Measurements from ENCODE around the gene RASSF4.

Gene RASSF4

DNA sequence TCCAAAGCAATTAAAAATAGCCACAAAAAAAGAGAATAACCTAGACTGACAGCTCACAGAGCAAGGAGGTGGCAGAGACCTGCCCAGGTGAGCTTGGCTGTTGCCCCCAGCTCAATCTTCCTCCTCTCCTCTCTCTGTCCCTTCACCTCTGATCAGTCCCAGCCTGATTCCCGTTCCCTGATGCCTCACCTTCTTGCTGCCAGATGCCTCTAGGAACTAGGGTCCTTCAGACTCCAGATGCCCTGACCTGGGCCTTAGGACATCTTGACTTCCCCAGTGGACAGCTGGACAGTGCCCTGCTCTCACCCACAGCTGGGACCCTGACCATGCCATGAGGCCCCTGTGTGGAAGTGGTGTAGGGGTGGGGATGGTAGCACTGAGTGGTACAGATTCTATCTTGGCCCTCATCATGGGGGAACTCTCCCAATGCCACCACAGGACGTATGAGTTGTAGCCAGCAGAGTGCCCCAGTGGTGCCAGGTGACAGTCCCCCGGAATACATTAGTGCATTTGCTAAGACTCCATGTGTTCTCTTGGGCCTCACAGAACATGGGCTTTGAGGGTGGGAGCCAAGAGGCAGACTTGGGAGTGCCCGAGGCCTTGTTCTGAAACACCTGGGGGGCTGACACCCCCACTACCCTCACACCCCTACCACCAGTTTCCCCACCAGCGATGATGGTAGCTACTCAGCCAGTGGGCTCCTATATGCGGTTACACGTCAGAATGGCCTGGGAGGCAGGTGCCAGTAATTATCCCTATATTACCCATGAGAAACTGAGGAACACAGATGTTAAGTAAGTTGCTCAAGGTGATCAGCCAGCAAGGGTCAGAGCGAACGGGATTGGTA lies 17.0 kb downstream of the RASSF4 start:
- no peak for DNase-seq

DNA sequence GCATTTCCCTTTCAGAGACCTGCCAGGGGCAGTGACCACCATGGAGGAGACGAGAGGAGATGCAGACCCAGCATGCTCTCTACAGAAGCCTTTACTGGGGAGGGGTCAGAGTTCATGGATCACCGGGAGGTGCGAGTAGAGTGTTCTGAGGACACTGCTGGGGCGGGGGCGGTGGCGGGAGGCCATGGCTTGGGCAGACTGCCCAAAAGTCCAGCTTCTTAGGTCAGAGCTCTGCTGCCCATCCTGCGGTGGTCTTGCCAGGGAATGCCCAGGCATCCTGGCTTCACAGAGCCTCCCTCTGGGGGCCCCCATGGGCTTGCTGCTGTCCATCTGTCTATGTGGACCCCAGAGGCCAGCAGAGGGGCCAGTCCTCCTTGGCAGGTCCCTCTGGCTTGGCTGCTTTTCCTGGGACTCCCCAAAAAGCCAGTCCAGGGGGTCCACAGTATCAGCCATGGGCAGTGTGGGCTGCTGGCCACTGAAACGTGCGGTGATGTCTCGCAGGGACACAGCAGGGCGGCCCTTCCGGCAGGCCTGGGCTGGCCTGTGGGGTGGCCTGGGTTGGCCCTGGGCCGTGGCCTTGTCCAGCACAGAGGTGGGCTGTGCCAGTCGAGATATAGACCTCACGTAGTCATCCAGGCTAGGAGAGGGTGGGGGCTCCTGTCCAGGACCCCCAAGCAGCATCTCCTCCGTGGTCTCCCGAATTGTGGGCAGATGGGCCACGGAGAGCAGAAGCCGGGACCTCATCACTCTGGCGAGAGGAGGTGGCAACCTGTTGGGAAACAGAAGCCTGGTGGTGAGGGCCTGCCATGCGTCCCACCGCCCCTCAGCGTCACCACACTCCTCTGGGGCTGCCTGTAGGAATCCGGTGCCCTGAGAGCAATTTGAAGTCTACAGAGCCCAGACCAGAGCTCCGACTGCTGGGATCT lies 17.9 kb downstream of the RASSF4 start:
- no peak for DNase-seq

DNA sequence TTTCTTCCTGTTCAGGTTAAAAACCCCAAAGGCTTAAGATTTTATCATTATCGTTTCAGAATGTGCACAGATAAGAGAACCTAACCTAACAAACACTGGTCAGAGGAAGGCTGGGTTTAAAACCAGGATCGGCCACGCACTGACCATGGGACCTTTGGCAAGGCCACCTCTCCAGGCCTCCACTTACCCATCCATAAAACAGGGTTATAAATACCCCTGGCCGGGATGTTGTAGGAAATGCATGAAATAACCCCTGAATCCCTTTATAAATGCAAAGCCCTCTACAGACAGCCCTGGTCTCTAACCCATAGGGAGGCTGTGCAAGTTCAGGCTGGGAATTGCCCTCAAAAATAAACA lies 18.6 kb downstream of the RASSF4 start:
- DNase-seq = no peak

DNA sequence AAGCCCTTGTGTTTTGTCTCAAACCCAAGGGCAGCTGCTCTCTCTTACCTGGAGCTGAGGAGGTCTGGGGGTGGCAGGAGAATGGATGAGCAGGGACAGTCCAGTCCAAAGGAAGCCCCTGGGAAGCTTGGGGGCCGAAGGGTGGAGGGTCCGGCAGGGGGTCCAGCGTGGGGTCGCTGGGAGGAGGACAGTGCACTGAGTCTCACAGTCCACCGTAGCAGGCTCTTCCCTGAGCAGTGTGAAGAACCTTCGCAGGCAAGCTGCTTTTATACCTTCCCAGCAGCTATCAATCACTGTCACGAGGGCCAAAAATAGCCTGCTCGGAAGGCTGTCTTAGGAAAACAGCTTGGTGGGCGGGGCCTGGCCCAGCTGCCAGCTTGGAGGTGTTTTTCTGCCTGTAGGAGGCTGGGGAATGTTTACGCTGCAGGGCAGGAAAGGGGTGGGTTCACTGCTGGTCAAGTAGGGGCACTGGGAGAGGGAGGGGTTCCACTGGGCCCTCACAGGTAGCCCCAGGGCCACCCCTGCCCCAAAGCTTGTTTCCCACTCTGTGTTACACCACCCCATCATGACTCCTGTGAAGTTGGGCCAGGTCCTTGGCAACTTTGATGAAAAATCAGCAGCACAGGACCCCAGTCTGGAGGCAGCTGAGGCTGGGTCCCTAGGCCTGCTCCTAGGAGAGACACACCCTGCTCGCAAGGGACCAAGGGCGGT lies 19.1 kb downstream of the RASSF4 start, which contains the start of gene DEPP1:
TSS of gene DEPP1 (minus strand) at position 240 of the 711 bp plus-strand sequence. CDS start 779 bp downstream, outside the sequence.
- peak; percentile 98 for DNase-seq

DNA sequence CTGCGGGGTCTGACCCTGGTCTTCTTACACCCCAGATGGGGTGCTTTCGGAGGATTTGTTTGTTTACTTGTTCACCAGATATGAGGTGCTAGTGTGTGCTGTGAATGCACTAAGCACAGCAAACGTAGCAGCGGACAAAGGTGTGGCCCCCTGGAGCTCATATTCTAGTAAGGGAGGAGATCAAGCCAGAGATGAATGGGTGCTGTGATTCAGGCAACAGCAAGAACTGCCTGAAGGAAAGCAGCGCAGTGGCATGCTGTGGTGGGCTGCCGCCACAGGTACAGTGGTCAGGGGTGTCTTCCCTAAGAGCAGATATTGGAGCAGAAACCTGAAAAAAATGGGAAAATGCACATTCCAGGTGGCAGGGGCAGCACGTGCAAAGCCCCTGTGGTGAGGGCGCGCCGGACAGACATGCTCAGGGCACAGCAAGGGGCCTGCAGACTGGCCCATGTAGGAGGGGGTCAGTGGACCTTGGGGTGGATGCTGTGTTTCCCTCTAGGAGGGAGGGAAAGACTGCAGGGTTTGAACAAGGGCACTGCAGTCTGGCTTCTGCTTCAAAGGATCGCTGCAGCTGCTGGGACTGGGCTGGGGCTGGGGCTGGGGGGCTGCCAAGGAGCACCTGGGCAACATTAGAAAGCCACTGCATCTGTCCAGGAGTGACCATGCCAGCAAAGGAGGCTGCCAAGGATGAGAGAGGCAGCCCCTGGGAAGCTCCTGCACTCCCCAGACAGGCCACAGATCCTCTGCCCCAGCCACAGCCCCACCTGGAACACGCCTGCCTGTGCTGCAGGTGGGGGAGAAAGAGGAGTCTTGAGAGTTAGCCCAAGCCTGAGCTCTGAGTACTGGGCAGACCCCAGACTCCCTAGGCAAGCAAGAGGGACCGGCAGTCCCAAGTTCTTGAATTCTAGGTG lies 19.9 kb downstream of the RASSF4 start:
- DNase-seq = no peak

DNA sequence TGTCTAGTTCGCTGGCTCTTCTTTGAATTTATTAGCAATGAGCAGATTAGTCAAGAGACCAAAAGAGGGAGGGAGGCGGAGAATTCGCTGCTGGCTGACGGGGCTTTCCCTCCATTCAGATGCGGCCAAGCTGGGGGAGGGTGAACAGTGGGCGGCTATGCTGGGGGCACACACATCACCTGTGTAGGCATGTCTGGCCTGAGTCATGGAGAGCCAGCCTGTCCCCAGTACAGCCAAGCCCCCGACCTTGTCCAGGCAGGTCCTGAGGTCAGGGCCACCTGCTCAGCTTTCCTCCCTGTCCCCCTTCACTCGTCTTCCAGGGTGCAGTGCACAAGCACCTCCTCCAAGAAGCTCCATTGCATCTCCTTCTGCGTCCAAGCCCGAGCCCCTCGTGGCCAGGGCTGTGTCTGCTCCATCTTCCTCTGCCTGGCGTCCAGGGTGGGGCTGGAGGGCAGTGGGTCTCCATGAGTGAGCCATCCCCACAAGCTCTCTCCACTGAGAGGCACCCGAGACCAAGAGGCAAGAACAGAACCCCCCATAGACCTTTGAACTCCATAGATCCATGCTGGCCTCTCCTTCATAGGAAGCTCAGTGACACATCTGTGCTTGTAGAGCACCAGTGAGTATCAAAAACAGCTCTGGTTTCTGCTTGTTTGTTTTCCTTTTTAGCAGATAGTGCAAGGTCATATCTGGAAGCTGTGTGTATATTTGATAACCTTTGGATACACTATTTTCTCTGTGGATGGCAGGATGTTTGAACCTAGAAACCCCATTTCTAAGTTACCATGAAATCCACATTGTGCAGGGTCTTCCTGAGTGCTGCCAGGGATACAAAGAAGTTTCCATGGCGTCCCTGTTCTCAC lies 20.9 kb downstream of the RASSF4 start:
- DNase-seq = no peak

DNA sequence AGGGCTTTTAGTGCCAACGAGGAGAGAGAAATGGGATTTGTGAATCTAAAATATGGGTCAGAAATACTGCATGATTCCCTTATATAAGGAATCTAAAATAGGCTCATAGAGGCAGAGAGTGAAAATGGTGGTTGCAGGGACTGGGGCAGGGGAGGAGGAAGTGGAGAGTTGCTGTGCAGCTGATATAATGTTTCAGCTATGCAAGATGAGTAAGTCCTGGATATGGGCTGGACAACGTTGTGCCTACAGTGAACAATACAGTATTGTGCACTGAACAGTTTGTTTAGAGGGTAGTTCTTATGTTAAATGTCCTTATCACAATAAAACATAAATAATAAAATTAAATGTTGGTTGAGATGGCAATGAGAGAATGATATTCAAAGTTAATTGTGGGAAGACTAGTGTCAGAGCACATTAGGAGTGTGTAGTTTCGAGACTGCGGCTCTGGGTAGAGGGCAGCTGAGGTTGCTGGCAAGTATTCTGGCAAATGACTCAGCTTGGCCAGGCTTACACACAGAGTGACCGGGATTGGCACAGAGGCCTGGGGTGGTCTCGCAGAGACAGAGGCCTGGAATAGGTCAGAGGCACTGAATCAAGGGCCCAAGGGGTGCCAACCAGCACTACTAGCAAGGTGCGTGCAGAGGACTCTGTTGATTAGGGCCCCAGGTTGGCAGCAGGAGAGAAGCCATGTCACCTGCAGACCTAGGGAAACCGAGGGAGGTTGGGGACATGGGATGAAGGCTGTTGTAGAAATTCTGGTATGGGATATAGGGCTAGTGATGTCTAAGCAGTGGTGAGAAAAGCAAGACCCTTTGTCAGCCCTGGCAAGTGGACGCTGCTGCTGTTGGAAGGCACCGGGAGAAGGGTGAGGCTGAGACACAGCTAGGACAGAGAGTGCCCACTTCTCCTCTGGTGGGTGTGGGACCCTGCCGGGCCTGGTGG lies 21.8 kb downstream of the RASSF4 start:
- DNase-seq = peak; percentile 83

DNA sequence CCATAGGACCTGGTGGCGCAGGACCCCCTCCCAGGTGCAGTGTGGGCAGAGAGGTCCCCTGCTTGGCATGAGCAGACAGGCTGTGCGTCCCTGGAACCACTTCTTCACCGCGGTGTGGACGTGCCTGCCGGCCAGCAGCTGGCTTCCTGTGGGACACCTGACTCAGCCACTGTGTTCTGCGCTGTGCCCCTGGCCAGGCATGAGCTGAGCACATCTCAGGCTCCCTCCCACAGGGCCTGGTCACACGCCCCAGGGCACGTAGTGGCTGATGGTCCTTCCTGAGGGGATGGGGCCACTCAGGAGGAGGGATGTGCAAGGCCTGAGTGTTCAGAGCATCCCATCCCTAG lies 22.5 kb downstream of the RASSF4 start:
- no peak for DNase-seq

DNA sequence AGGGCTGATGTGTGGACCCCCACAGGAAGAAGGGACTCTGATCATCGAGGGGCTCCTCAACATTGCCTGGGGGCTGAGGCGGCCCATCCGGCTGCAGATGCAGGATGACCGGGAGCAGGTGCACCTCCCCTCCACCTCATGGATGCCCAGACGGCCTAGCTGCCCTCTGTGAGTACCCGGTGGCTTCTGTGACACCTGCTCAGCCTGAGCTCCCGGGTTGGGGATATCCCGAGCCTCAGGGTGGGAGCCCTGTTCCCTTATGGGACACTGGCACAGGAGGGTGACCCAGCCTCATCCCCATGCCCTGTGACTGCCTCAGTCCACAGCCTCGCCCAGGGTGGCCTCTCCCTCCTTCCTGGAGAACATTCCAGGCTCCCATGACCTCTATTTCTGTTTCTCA lies 22.9 kb downstream of the RASSF4 start:
- DNase-seq = no peak

DNA sequence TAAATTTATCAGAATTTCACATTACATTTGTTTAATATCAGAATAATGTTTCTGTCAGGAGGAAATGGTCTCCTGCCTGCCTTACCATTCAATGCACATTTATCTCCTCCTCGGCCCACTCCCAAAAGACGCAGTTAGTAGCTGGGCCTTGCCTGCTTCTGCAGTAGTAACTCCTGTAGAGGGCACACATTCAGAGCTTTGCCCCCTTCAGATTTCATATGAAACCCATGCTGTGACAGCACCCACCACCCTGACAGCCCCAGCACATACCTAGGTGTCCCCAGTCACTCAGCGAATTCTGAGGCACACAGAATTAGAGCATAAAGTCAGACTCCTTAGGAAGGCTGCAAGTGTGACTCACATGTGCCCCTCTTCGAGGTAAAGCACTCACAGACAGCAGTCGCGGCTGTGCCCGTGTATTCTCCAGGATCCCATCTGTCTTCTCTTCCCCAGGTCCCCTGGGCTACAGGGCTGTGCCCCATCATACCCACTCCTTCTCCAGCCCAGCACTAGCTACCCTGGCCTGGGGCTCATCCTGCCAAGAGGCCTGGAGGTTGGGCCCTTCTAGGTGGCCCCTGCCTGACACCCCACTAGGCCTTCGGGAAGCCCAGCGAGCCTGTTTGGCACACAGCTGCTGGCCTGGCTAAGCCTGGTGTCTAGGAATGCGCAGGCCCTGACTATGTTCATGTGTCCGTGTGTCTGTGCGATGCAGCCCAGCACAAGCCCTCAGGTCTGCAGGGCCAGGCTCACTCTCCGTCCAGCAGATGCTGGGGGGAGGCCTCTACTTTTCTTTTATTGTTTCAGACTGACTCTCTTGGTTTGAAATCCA lies 23.7 kb downstream of the RASSF4 start:
- DNase-seq = no peak

DNA sequence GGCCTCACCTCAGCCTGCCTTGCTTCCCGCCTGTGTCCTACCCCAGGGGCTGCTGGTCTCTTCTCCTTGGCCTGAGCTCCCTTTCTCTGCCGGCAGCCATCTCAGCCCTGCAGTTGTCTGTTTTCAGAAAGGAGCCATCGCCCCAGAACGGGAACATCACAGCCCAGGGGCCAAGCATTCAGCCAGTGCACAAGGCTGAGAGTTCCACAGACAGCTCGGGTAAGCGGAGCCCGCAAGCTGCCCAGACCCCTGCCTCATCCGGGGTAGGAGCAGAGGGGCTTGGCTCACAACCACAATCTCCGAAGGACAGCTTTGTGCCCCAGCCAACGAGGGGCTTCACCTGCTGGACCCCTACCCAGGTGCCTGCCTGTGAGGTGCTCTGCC lies 24.3 kb downstream of the RASSF4 start:
- DNase-seq = no peak

DNA sequence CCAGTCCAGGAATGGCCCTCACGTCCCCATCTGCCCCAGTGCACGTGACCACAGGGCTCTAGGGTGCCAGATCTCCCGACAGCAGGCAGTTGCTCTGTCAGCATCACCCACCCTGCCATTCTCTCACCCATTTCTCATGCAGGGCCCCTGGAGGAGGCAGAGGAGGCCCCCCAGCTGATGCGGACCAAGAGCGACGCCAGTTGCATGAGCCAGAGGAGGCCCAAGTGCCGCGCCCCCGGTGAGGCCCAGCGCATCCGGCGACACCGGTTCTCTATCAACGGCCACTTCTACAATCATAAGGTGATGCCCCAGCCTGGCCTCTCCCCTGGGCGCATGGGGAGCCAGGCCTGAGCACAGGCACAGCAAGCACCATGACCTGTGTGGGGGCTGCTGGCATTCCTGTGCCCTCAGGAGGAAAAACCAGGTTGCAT lies 25.1 kb downstream of the RASSF4 start:
- no peak for DNase-seq

DNA sequence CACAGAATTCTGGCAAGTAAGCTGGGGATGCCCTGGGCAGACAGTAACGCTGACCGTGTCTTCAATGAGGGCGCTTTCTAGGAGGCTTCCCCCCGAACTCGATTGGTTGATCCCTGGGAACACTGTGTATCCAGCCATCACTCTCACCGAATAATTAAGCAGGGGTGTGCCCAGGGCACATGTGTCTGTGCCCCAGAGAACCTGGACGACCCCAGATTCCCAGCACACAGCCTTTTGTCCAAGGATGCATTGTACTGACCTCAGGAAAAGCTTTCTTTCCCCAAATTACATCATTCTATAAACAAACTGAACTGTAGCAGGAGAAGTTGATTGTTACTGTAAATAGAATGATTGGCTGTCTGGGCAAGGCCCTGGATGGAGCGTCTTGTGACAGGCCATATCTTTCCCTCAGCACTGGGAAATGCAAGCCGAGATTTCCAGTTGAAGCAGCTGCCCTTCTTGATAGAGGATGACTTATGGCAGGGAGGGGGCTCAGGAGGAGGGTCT lies 25.6 kb downstream of the RASSF4 start:
- DNase-seq = no peak

DNA sequence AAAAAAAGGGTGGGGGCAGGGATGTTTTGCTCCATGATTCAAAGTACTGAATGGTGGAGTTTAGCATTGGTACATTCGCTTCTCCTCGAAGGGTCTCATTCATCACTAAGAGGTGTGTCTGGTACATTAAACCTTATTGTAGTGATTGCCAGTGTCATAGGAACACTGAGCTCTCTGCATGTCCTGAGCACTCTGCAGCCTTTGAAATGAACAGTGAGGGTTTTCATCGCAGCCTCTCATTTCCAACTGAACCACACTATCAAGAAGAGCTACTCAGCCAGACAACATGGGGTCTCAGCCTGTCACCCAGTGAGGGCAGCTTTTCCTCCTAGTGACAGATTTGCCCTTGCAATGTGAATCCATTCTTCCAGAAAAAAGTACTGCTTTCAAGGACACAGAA lies 26.6 kb downstream of the RASSF4 start:
- no peak for DNase-seq

DNA sequence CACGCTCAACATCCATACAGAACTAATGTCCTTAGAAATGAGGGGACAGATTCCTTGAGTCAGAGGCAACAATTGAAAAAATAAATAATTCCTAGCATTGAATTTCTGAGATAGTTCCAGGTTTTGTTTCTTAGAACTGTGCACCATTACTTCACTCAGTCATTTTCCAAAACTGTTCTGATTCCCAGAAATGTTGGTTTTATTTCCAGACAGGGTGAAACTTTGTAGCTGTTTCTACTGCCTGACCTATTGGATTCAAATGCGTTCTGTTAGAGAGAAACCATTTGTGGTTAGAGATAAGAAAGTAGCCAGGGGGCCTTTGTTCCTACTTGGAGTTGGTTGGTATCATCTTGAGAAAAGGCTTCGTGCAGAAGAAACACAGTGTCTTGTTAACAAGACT lies 27.1 kb downstream of the RASSF4 start:
- DNase-seq = peak; percentile 30

DNA sequence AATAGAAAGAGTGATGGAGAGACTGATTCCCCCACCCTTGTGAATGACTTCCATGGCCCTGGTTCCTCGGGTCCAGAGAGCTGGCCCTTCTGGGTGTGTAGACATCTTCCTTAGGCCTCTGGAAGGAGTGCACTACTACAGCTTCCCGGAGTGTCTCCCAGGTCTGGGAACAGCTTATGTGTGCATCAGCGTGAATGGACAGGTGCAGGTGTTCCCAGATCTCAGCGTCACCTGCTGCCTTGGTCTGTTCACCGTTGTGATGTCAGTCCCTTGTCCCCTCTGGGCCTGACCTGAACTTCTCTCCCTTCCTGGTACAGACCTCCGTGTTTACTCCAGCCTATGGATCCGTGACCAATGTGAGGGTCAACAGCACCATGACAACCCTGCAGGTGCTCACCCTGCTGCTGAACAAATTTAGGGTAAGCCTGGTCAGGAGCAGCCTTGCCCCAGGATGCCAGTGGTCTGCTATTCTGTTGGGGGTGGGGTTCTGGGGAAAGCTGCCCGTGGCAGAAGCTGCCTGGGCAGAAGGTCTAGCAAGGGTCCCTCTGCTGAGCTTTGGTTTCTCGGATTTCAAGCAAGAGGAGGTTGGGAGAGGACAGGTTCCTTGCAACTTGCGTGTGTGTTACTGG lies 29.5 kb downstream of the RASSF4 start:
- peak; percentile 44 for DNase-seq

DNA sequence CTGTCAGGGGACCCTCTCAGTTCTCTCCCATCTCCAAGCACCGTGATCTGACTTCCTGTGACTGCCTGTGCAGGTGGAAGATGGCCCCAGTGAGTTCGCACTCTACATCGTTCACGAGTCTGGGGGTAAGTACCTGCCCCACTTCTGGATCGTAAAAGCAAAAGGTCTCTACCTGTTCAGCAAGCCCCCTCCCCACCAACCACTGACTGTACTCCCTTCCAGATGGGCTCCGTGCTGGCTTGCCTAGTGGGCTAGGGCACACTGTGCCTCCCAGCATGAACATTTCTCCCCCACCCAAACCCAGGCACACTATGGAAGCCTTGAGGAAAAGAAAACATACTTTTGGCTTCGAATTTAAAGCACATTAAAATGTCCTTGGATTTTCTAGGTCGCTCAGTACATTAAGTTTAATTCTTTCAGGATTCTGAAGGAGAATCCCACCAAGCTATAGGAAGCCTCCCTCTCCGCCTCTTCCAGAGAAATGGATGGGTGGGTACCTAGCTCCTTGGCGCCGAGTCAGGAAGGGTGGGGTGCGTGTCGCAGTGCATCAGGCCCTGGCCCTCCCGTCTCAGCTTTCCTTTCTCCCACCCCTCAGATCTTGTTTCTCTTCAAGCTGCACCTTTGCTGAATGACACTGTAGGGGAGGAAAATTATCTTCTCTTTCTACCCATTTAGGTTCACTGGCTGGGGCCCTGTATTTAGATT lies 30.1 kb downstream of the RASSF4 start:
- peak; percentile 22 for DNase-seq

DNA sequence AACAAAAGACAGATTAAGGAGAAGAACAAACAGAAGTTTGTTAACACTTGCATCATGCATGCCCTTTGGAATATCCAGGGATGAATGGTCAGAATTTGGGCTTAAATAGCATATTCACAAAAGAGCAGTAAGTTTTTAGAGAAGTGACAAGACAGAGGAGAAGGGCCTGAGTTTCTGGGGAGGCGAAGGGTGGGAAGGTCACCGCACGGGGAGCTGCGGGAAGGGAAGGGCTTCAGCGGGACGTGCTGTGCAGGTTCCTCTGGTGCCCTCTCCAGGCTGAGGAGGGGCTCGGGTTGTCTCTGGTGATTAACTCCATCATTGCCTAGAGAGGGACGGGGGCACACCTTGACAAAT lies 30.7 kb downstream of the RASSF4 start:
- peak; percentile 80 for DNase-seq
